ENCODE results near the gene LGALS12.

LGALS12 gene

GRCh38 chr11:63517156-63517555 is 11.3 kb downstream of the LGALS12 start:
- TF ChIP-seq YY1 (IDR thresholded peaks at IDR 0.05; ENCODE audit: low read depth) (no peak), USF1 (IDR thresholded peaks at IDR 0.05) (no peak), NFIC (IDR thresholded peaks at IDR 0.05) (no peak), TEAD4 (IDR thresholded peaks at IDR 0.05) (no peak), CREB1 (IDR thresholded peaks at IDR 0.05; ENCODE audit: low read depth) (no peak), EGR1 (IDR thresholded peaks at IDR 0.05) (no peak), MAX (IDR thresholded peaks at IDR 0.05) (no peak), TAF1 (IDR thresholded peaks at IDR 0.05; ENCODE audit: low read depth) (no peak), ZBTB7A (IDR thresholded peaks at IDR 0.05; ENCODE audit: low read depth) (no peak), CEBPB (IDR thresholded peaks at IDR 0.05) (no peak), FOXM1 (IDR thresholded peaks at IDR 0.05; ENCODE audit: borderline replicate concordance, low read depth) (no peak), EP300 (IDR thresholded peaks at IDR 0.05; ENCODE audit: borderline replicate concordance) (no peak), REST (IDR thresholded peaks at IDR 0.05; ENCODE audit: low read depth) (no peak)

- TF ChIP-seq EGR1 (IDR thresholded peaks at IDR 0.05) (no peak), MAX (IDR thresholded peaks at IDR 0.05) (no peak), TAF1 (IDR thresholded peaks at IDR 0.05; ENCODE audit: low read depth) (no peak), RAD21 (IDR thresholded peaks at IDR 0.05; ENCODE audit: low read depth) (no peak), NFIC (IDR thresholded peaks at IDR 0.05) (no peak), FOXM1 (IDR thresholded peaks at IDR 0.05; ENCODE audit: borderline replicate concordance, low read depth) (no peak), ZBTB7A (IDR thresholded peaks at IDR 0.05; ENCODE audit: low read depth) (no peak), YY1 (IDR thresholded peaks at IDR 0.05; ENCODE audit: low read depth) (no peak), REST (IDR thresholded peaks at IDR 0.05; ENCODE audit: low read depth) (no peak), CEBPB (IDR thresholded peaks at IDR 0.05) (no peak), TCF12 (IDR thresholded peaks at IDR 0.05; ENCODE audit: low read depth) (no peak)
These were observed 12.7 kb downstream of the LGALS12 start for GRCh38 chr11:63518548-63518947.

- TF ChIP-seq FOXM1 (IDR thresholded peaks at IDR 0.05; ENCODE audit: borderline replicate concordance, low read depth), result no peak
- TF ChIP-seq MAX (IDR thresholded peaks at IDR 0.05), result no peak
- TF ChIP-seq YY1 (IDR thresholded peaks at IDR 0.05; ENCODE audit: low read depth), result no peak
- TF ChIP-seq CEBPB (IDR thresholded peaks at IDR 0.05), result no peak
- no peak for TF ChIP-seq TAF1 (IDR thresholded peaks at IDR 0.05; ENCODE audit: low read depth)
- TF ChIP-seq RAD21 (IDR thresholded peaks at IDR 0.05; ENCODE audit: low read depth), result no peak
These were observed 14.8 kb downstream of the LGALS12 start for GRCh38 chr11:63520606-63521170.

- no peak for TF ChIP-seq FOXM1 (IDR thresholded peaks at IDR 0.05; ENCODE audit: borderline replicate concordance, low read depth)
- TF ChIP-seq YY1 (IDR thresholded peaks at IDR 0.05; ENCODE audit: low read depth), result no peak
- TF ChIP-seq RAD21 (IDR thresholded peaks at IDR 0.05; ENCODE audit: low read depth), result no peak
- TF ChIP-seq ZBTB7A (IDR thresholded peaks at IDR 0.05; ENCODE audit: low read depth), result no peak
- no peak for TF ChIP-seq TAF1 (IDR thresholded peaks at IDR 0.05; ENCODE audit: low read depth)
- TF ChIP-seq MAX (IDR thresholded peaks at IDR 0.05), result no peak
- TF ChIP-seq NFIC (IDR thresholded peaks at IDR 0.05), result no peak
- no peak for TF ChIP-seq EP300 (IDR thresholded peaks at IDR 0.05; ENCODE audit: borderline replicate concordance)
- TF ChIP-seq TCF12 (IDR thresholded peaks at IDR 0.05; ENCODE audit: low read depth), result no peak
These were observed 16.0 kb downstream of the LGALS12 start for GRCh38 chr11:63521896-63522295.

- TF ChIP-seq ZBTB7A (IDR thresholded peaks at IDR 0.05; ENCODE audit: low read depth) (no peak), REST (IDR thresholded peaks at IDR 0.05; ENCODE audit: low read depth) (no peak), CREB1 (IDR thresholded peaks at IDR 0.05; ENCODE audit: low read depth) (no peak), YY1 (IDR thresholded peaks at IDR 0.05; ENCODE audit: low read depth) (no peak)
These were observed 17.3 kb downstream of the LGALS12 start for GRCh38 chr11:63523151-63523550.

All from Ishikawa (cell line).